Keratinocyte (primary cell): ENCODE data around the gene PSMG1. TPM values are rescaled to one million over a fixed set of nuclear protein-coding genes. Genes with fewer than 3 reads are reported as not detected.

Experiments used
- DNase-seq: peaks from one replicate; pipeline ENCODE4 v3.0.0-alpha.2; 2011; ENCODE audit warnings: low read depth, missing footprints, low spot score
- FAIRE-seq: peaks from 2 replicates; lab custom pipeline; 2011; peaks lifted over from hg19 to GRCh38; lab: Jason Lieb, UNC
- H2AFZ ChIP-seq: 2 replicates; pipeline ENCODE4 v1.6.0; 2012; ENCODE audit warnings: low read length, control low read depth, inconsistent platforms; ENCODE audit not compliant: control insufficient read depth
- H3K27ac ChIP-seq: 2 replicates; pipeline ENCODE4 v1.5.1; 2011; ENCODE audit warnings: low read length; ENCODE audit not compliant: control insufficient read depth, insufficient read depth
- H3K27me3 ChIP-seq: 3 replicates; pipeline ENCODE4 v1.6.0; 2011; ENCODE audit warnings: low read length; ENCODE audit not compliant: control insufficient read depth, insufficient read depth; ENCODE audit errors: extremely low read depth
- H3K36me3 ChIP-seq, 2 experiments: 2 replicates in 1 of 2; 3 replicates in 1 of 2; pipeline ENCODE4 v1.5.1; 2011; ENCODE audit warnings: low read length in 2 of 2, mild to moderate bottlenecking in 1 of 2; ENCODE audit not compliant: control insufficient read depth in 2 of 2, insufficient read depth in 2 of 2; ENCODE audit errors: extremely low read depth in 1 of 2
- H3K4me1 ChIP-seq: 3 replicates; pipeline ENCODE4 v1.5.1; 2011; ENCODE audit warnings: low read length; ENCODE audit not compliant: control insufficient read depth, insufficient read depth; ENCODE audit errors: extremely low read depth
- H3K4me2 ChIP-seq: 3 replicates; pipeline ENCODE4 v1.6.0; 2011; ENCODE audit warnings: low read depth, low read length; ENCODE audit not compliant: control insufficient read depth, insufficient read depth; ENCODE audit errors: extremely low read depth
- H3K4me3 ChIP-seq, 3 experiments: fragments of 200-600 bp in 1 of 3; sonication (generic) in 1 of 3; 2 replicates in 2 of 3; 3 replicates in 1 of 3; pipeline ENCODE4 v1.5.1; 2011 to 2016; ENCODE audit warnings: low read length in 3 of 3, mild to moderate bottlenecking in 3 of 3, control low read depth in 2 of 3, inconsistent platforms in 1 of 3, low read depth in 1 of 3, mixed read lengths in 1 of 3, mixed run types in 1 of 3, moderate library complexity in 1 of 3; ENCODE audit not compliant: control insufficient read depth in 2 of 3, insufficient read depth in 2 of 3; ENCODE audit errors: extremely low read depth in 1 of 3
- H3K79me2 ChIP-seq: 2 replicates; pipeline ENCODE4 v1.6.0; 2012; ENCODE audit warnings: low read length; ENCODE audit not compliant: control insufficient read depth, insufficient read depth
- H3K9ac ChIP-seq: 3 replicates; pipeline ENCODE4 v1.6.0; 2011; ENCODE audit warnings: low read length; ENCODE audit not compliant: control insufficient read depth, insufficient read depth; ENCODE audit errors: extremely low read depth
- H3K9me1 ChIP-seq: 3 replicates; pipeline ENCODE4 v1.6.0; 2011; ENCODE audit warnings: low read length; ENCODE audit not compliant: control insufficient read depth, insufficient read depth; ENCODE audit errors: extremely low read depth
- H3K9me3 ChIP-seq: 2 replicates; pipeline ENCODE4 v1.5.1; 2012; ENCODE audit warnings: low read depth, low read length; ENCODE audit not compliant: control insufficient read depth
- H4K20me1 ChIP-seq: 3 replicates; pipeline ENCODE4 v1.6.0; 2011; ENCODE audit warnings: low read length; ENCODE audit not compliant: control insufficient read depth, insufficient read depth; ENCODE audit errors: extremely low read depth
- EZH2 ChIP-seq: IDR thresholded peaks from one replicate; pipeline ENCODE4 v1.6.1; 2012; ENCODE audit warnings: inconsistent platforms, mild to moderate bottlenecking, low read length, moderate library complexity
- dilution Hi-C: fragments of 300-500 bp; cut with MboI; formaldehyde crosslinking; loops from one replicate; pipeline ENCODE4 v1.7.0; 2020; ENCODE audit warnings: low sequenced_read_pairs; ENCODE audit not compliant: extremely low pct_ligation_motif_present
- polyA plus RNA-seq, 5 experiments: library from polyadenylated mRNA; depleted of rRNA in 3 of 5; stranded (reverse) in 3 of 5; stranded (forward) in 1 of 5; unstranded in 1 of 5; fragments of >200 nt; gene quantifications; 1 replicate in 1 of 5; 2 replicates in 3 of 5; 3 replicates in 1 of 5; pipeline versions ENCODE4 v1.2.1 to v1.2.3, GENCODE V29; 2011 to 2012; ENCODE audit warnings: missing spikeins in 2 of 5, low read depth in 1 of 5, low replicate concordance in 1 of 5
- TF ChIP-seq, protein P1 (sequence below), 3 experiments: IDR thresholded peaks in 1 of 3; conservative IDR thresholded peaks in 1 of 3; optimal IDR thresholded peaks in 1 of 3; 2 replicates in 2 of 3; 3 replicates in 1 of 3; pipeline versions ENCODE3 to v1.5.1; 2011; ENCODE audit warnings: low read length in 3 of 3, mild to moderate bottlenecking in 3 of 3, moderate library complexity in 2 of 3, control low read depth in 1 of 3, inconsistent platforms in 1 of 3; ENCODE audit not compliant: insufficient read depth in 2 of 3; ENCODE audit errors: extremely low read depth in 1 of 3

PSMG1 gene
- polyA plus RNA-seq, 1 donor (not counting 4 experiments of a cell fraction or from before 2014, with no cell fraction given), result 91.8 TPM

GRCh38 chr21:39185157-39185556, 1.9 kb upstream of the PSMG1 start:
- no peak overlapping the region for H3K9ac ChIP-seq
- no peak overlapping the region for H3K27ac ChIP-seq
- TF ChIP-seq, protein P1, sequence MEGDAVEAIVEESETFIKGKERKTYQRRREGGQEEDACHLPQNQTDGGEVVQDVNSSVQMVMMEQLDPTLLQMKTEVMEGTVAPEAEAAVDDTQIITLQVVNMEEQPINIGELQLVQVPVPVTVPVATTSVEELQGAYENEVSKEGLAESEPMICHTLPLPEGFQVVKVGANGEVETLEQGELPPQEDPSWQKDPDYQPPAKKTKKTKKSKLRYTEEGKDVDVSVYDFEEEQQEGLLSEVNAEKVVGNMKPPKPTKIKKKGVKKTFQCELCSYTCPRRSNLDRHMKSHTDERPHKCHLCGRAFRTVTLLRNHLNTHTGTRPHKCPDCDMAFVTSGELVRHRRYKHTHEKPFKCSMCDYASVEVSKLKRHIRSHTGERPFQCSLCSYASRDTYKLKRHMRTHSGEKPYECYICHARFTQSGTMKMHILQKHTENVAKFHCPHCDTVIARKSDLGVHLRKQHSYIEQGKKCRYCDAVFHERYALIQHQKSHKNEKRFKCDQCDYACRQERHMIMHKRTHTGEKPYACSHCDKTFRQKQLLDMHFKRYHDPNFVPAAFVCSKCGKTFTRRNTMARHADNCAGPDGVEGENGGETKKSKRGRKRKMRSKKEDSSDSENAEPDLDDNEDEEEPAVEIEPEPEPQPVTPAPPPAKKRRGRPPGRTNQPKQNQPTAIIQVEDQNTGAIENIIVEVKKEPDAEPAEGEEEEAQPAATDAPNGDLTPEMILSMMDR (optimal IDR thresholded peaks at IDR 0.05 in 1 of 3, IDR thresholded peaks at IDR 0.05 in 1 of 3, conservative IDR thresholded peaks at IDR 0.05 in 1 of 3; ENCODE audit: extremely low read depth in 1 of 3, insufficient read depth in 2 of 3, low read length in 3 of 3), result no peak
- no peak for TF ChIP-seq EZH2
- H3K4me3 ChIP-seq, result no peak overlapping the region
- peaks cover 27% of the 10 kb centered on the region for H3K79me2 ChIP-seq
- H3K9me1 ChIP-seq, result no peaks in the 10 kb centered on the region
- no peaks in the 10 kb centered on the region for H3K36me3 ChIP-seq
- DNase-seq (no peak), FAIRE-seq (no peak)
- no peaks in the 10 kb centered on the region for H4K20me1 ChIP-seq
- no peaks in the 10 kb centered on the region for H3K27me3 ChIP-seq
- no peaks in the 10 kb centered on the region for H3K9me3 ChIP-seq
- peaks cover 29% of the 10 kb centered on the region for H3K4me1 ChIP-seq
- dilution Hi-C loops, result no loop called here
- H2AFZ ChIP-seq, result no peak overlapping the region
- H3K4me2 ChIP-seq, result peak overlapping the region; percentile 81

DNA sequence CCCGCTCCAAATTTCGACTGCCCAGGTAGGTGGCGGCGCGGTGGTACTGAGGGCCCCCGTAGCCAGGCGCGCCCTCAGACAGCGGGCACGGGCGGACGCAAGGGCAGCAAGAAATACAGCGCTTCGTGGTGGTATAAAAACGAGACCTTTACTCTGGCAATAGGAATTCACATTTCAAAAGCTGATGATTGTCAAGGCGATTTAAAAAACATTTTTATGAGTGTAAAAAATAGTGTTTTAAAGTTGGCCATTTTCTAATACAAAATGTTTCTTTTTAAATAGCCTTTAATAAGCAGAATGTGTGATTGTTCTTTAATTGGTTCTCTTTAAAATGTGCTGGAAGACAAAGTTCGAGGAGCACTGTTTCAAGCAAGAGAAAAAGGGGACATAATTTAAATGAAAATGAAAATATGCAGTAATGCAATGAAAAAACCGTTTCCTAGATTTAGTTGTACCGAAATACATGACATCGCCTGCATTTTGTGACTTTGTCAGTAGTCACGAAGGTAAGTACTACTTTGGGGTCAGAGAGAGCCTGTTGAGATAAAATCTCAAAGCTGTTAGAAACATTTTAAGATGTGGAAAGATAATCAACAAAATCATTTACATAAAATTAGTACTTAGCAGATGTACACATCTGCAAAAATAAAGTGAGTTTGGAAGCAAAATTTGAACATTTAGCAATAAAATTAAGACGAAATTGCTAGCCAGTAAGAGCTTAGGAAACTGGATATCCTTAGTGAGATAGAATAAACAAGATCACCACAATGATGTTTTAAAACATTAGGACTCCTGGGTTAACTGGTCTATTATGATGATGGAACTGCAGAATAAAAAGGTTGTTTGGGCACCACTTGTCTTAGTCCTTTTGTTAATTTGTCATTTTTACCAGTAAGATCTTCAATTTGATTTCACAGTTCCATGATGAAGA, 1.1 kb upstream of the PSMG1 start:
- dilution Hi-C loops, result no loop called here
- Histone ChIP-seq H3K79me2 (peaks cover 28% of the 10 kb centered on the region), H4K20me1 (no peaks in the 10 kb centered on the region), H3K9me1 (no peaks in the 10 kb centered on the region), H3K36me3 (peaks cover 0 to 3% of the 10 kb centered on the region in 2 experiments), H2AFZ (peak overlapping the region; percentile 55), H3K4me3 (peak overlapping the region; percentile 86 to 91 (median 86)), H3K4me1 (peaks cover 29% of the 10 kb centered on the region), H3K27me3 (no peaks in the 10 kb centered on the region), H3K9ac (peak overlapping the region; percentile 94), H3K9me3 (no peaks in the 10 kb centered on the region), H3K27ac (peak overlapping the region; percentile 91), H3K4me2 (peak overlapping the region; percentile 81)
- no peak for FAIRE-seq
- no peak for TF ChIP-seq EZH2
- TF ChIP-seq, protein P1 (optimal IDR thresholded peaks at IDR 0.05 in 1 of 3, IDR thresholded peaks at IDR 0.05 in 1 of 3, conservative IDR thresholded peaks at IDR 0.05 in 1 of 3; ENCODE audit: extremely low read depth in 1 of 3, insufficient read depth in 2 of 3, low read length in 3 of 3), result no peak
- DNase-seq, result no peak
